Osteocyte (in vitro differentiated cells): ENCODE results near the gene LSM14A. TPM values are rescaled to one million over a fixed set of nuclear protein-coding genes. Genes with fewer than 3 reads are reported as not detected.
A peak's percentile ranks its signal among the peaks of the same experiment; 100 is the strongest.
"Not testable (repeated sequence)": the region's sequence is repeated elsewhere in the genome, so short reads cannot be mapped to it uniquely, and the experiment has no call there.

Source experiments
- DNase-seq: peaks from one replicate; pipeline ENCODE4 v3.0.0; 2021; ENCODE audit warnings: mixed read lengths; ENCODE audit not compliant: unreplicated experiment; ENCODE audit errors: extremely low spot score
- H3K27ac Mint-ChIP-seq: one replicate; pipeline ENCODE4 v1.8.0; 2021; ENCODE audit warnings: mild to moderate bottlenecking, mixed read lengths; ENCODE audit not compliant: unreplicated experiment
- H3K27me3 Mint-ChIP-seq: one replicate; pipeline ENCODE4 v1.8.0; 2021; ENCODE audit warnings: mixed read lengths; ENCODE audit not compliant: unreplicated experiment
- H3K36me3 Mint-ChIP-seq: one replicate; pipeline ENCODE4 v1.8.0; 2021; ENCODE audit warnings: mixed read lengths; ENCODE audit not compliant: unreplicated experiment
- H3K4me1 Mint-ChIP-seq: one replicate; pipeline ENCODE4 v1.8.0; 2021; ENCODE audit warnings: mixed read lengths; ENCODE audit not compliant: unreplicated experiment
- H3K4me3 Mint-ChIP-seq: one replicate; pipeline ENCODE4 v1.8.0; 2021; ENCODE audit warnings: mild to moderate bottlenecking, moderate library complexity, mixed read lengths; ENCODE audit not compliant: unreplicated experiment
- H3K9me3 Mint-ChIP-seq: one replicate; pipeline ENCODE4 v1.8.0; 2021; ENCODE audit warnings: mixed read lengths; ENCODE audit not compliant: unreplicated experiment
- total RNA-seq: library from RNA; stranded (reverse); gene quantifications from 2 replicates; pipeline ENCODE4 v1.2.1, GENCODE V29; 2021
- TF ChIP-seq, protein P1 (sequence below): fragments of 200-600 bp; sonication (generic); IDR thresholded peaks from 2 replicates; pipeline ENCODE4 v1.5.0; 2021; ENCODE audit warnings: antibody characterized with exemption, mild to moderate bottlenecking, moderate library complexity

LSM14A gene
- total RNA-seq, 1 donor from 2014 or later: 97.8 TPM

DNA sequence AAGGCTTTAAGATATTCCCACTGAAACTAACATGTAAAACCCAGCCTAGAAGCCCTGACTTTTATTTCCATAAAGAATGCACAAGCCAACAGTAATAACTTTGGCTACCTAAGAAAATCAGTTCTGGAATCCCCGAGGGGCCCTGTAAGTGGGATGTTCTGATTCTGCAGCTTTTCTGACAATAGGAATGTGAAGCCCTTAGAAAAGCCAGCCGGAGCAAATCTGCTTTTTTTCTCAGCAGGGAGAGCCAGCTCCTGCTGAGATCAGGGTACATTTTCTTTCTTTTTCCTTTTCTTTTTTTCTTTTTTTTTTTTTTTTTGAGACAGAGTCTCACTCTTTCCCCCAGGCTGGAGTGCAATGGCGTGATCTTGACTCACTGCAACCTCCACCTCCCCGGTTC is 74.0 kb downstream of the LSM14A start:
- no peak overlapping the region for H3K4me3 Mint-ChIP-seq
- peak overlapping the region; percentile 76 for H3K27ac Mint-ChIP-seq
- peaks cover 37% of the 10 kb centered on the region for H3K4me1 Mint-ChIP-seq
- TF ChIP-seq, protein P1, sequence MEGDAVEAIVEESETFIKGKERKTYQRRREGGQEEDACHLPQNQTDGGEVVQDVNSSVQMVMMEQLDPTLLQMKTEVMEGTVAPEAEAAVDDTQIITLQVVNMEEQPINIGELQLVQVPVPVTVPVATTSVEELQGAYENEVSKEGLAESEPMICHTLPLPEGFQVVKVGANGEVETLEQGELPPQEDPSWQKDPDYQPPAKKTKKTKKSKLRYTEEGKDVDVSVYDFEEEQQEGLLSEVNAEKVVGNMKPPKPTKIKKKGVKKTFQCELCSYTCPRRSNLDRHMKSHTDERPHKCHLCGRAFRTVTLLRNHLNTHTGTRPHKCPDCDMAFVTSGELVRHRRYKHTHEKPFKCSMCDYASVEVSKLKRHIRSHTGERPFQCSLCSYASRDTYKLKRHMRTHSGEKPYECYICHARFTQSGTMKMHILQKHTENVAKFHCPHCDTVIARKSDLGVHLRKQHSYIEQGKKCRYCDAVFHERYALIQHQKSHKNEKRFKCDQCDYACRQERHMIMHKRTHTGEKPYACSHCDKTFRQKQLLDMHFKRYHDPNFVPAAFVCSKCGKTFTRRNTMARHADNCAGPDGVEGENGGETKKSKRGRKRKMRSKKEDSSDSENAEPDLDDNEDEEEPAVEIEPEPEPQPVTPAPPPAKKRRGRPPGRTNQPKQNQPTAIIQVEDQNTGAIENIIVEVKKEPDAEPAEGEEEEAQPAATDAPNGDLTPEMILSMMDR: no peak
- no peaks in the 10 kb centered on the region for H3K9me3 Mint-ChIP-seq
- H3K36me3 Mint-ChIP-seq: peaks cover 2% of the 10 kb centered on the region
- no peak for DNase-seq
- no peaks in the 10 kb centered on the region for H3K27me3 Mint-ChIP-seq

DNA sequence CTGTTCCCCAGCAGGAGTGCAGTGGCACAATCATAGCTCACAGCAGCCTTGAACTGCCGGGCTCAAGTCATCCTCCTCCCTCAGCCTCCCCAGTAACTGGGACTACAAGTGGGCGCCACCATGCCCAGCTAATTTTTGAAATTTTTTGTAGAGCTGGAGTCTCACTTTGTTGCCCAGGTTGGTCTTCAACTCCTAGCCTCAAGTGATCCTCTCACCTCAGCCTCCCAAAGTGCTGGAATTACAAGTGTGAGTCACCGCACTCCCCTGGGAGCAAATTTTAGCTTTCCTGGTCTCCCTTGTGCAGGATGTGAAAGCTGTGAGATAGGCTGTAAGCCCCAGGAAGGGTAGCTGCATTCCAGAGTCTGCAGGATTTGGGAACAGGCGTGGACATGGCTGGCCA is 76.6 kb downstream of the LSM14A start:
- H3K4me1 Mint-ChIP-seq: peaks cover 33% of the 10 kb centered on the region
- peak overlapping the region; percentile 67 for H3K27ac Mint-ChIP-seq
- TF ChIP-seq, protein P1: no peak
- H3K27me3 Mint-ChIP-seq: no peaks in the 10 kb centered on the region
- no peak for DNase-seq
- H3K36me3 Mint-ChIP-seq: peaks cover 2% of the 10 kb centered on the region
- no peak overlapping the region for H3K4me3 Mint-ChIP-seq
- no peaks in the 10 kb centered on the region for H3K9me3 Mint-ChIP-seq

DNA sequence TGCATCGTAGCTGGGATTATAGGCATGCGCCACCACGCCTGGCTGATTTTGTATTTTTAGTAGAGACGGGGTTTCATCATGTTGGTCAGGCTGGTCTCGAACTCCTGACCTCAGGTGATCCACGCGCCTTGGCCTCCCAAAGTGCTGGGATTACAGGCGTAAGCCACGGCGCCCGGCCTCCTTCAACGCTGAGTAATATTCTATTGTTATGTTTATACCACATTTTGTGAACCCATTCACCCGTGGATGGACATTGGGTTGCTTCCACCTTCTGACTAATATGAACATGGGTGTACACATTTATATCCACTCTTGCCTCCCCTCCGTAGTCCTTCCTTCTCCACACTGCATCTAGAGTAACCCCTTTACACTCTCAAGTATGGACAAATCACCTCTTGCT is 80.9 kb downstream of the LSM14A start:
- not testable (repeated sequence) for H3K36me3 Mint-ChIP-seq, H3K9me3 Mint-ChIP-seq, H3K27me3 Mint-ChIP-seq, DNase-seq
- H3K27ac Mint-ChIP-seq: peak overlapping the region; percentile 96
- H3K4me3 Mint-ChIP-seq: peak overlapping the region; percentile 91
- H3K4me1 Mint-ChIP-seq: peaks cover 32% of the 10 kb centered on the region

DNA sequence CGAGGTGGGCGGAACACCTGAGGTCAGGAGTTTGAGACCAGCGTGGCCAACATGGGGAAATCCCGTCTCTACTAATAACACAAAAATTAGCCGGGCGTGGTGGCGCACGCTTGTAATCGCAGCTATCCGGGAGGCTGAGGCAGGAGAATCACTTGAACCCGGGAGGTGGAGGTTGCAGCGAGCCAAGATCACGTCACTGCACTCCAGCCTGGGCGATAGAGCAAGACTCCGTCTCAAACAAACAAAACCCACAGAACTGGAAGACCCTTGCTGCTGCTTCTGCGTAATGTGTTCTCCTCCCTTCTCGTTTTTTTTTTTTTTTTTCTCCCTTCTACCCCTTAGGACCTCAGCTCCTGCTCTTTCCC is 81.4 kb downstream of the LSM14A start:
- not testable (repeated sequence) for H3K27me3 Mint-ChIP-seq, H3K9me3 Mint-ChIP-seq, DNase-seq, H3K36me3 Mint-ChIP-seq
- H3K4me1 Mint-ChIP-seq: peaks cover 32% of the 10 kb centered on the region
- peak overlapping the region; percentile 91 for H3K4me3 Mint-ChIP-seq
- H3K27ac Mint-ChIP-seq: peak overlapping the region; percentile 96

DNA sequence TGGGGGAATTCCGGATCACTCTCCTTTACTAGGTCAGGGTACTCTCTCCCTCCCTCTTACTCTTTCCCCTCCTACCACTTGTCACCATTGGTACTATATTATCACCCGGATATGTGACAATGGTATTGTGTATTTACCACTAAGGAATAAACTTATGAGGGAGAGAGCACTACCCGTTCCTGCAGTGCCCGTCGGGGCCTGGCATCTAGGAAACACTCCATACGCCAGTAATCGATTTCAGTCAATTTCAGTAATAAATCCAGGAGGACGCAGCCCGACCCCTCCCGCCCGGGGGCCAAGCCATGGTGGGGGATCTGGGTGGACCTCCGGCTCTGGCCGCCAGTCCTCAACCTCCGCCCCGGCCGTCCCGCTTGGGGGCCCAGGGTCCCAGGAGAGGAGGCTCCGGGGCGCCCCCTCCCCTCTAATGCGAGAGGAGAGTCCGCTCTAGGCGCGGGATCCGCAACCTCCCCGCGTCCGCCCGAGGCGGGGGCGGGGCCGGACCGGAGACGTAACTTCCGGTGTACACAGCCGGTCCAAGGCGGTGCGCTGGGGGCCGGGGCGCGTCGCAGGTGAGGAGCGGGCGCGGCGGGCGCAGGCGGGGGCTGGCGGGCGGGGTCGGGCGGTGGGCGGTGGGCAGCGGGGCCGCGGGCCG is 81.9 kb downstream of the LSM14A start, which contains the start of gene GARRE1:
TSS of gene GARRE1 (plus strand) at position 509 of the 652 bp plus-strand sequence. CDS start 45,920 bp downstream, outside the sequence.
- H3K36me3 Mint-ChIP-seq: peaks cover 2% of the 10 kb centered on the region
- TF ChIP-seq, protein P1: no peak
- H3K4me1 Mint-ChIP-seq: peaks cover 30% of the 10 kb centered on the region
- peak within 1 kb of the TSS; percentile 91 for H3K4me3 Mint-ChIP-seq
- no peaks in the 10 kb centered on the region for H3K9me3 Mint-ChIP-seq
- peak within 1 kb of the TSS; percentile 96 for H3K27ac Mint-ChIP-seq
- no peaks in the 10 kb centered on the region for H3K27me3 Mint-ChIP-seq
- peak; percentile 91 for DNase-seq

DNA sequence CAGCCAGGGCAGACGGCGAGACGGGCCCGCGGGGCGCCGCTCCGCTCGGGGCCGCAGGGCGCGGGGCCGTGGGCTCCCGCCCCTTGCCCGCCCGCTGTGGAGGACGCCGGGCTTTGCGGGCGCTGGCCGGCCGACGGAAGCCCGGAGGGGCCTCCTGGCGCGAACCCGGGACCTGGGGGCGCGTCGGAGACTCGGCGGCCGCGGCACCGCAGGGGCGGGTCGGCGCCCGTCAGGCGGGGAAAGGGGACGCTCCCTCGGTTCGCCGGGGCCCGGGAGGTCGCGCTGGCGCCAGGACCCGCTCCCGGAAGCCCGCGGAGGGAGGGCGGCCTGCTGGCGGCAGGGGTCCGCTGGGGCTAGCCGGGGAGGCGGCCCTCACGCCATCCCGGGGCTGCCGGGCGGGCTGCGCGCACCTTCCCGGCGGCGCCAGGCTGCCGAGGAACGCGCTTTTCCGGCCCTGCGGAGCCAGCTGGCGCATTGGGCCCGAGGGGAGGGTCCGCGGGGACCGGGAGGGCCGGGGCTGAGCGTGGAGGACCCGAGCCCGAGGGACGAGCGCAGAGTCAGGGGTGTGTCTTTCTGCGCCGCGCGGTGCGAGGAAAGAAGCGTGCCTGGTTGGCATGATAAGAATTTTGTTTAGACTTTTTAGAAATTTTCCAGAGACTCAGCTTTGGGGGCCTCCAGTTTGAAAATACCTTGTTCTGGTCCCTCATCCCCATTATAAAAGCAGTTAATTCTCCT is 82.6 kb downstream of the LSM14A start:
- no peaks in the 10 kb centered on the region for H3K27me3 Mint-ChIP-seq
- peaks cover 2% of the 10 kb centered on the region for H3K36me3 Mint-ChIP-seq
- TF ChIP-seq, protein P1: no peak
- peak overlapping the region; percentile 74 for H3K4me3 Mint-ChIP-seq
- DNase-seq: peak; percentile 87
- H3K4me1 Mint-ChIP-seq: peaks cover 36% of the 10 kb centered on the region
- no peaks in the 10 kb centered on the region for H3K9me3 Mint-ChIP-seq
- H3K27ac Mint-ChIP-seq: peak overlapping the region; percentile 77
